ENCODE results near the gene MGAM2.

MGAM2 gene

GRCh38 chr7:142134909-142135308, 23.4 kb downstream of the MGAM2 start:
- DNase-seq (ENCODE audit: low read depth), result no peak
- no peak for TF ChIP-seq CTCF (conservative IDR thresholded peaks at IDR 0.05; ENCODE audit: low read depth, low read length)

GRCh38 chr7:142138996-142139395, 27.5 kb downstream of the MGAM2 start:
- H3K4me3 ChIP-seq (ENCODE audit: low read length), result no peak overlapping the region
- no peak for DNase-seq (ENCODE audit: low read depth)
- no peak for TF ChIP-seq CTCF (conservative IDR thresholded peaks at IDR 0.05; ENCODE audit: low read depth, low read length)

More at GRCh38 chr7:142134909-142135308, 23.4 kb downstream of the MGAM2 start:
- no peak overlapping the region for H3K4me3 ChIP-seq (ENCODE audit: low read length)

- no peak overlapping the region for H3K4me3 ChIP-seq (ENCODE audit: low read length)
- no peak for TF ChIP-seq CTCF (conservative IDR thresholded peaks at IDR 0.05; ENCODE audit: low read depth, low read length)
- DNase-seq (ENCODE audit: low read depth), result no peak
Observed at GRCh38 chr7:142139597-142140400, 28.3 kb downstream of the MGAM2 start.

- no peak for DNase-seq (ENCODE audit: low read depth)
- no peak for TF ChIP-seq CTCF (conservative IDR thresholded peaks at IDR 0.05; ENCODE audit: low read depth, low read length)
- H3K4me3 ChIP-seq (ENCODE audit: low read length), result no peak overlapping the region
Observed at GRCh38 chr7:142140401-142140959, 29.0 kb downstream of the MGAM2 start.

- no peak overlapping the region for H3K4me3 ChIP-seq (ENCODE audit: low read length)
- no peak for DNase-seq (ENCODE audit: low read depth)
- TF ChIP-seq CTCF (conservative IDR thresholded peaks at IDR 0.05; ENCODE audit: low read depth, low read length), result no peak
Observed at GRCh38 chr7:142142702-142143101, 31.2 kb downstream of the MGAM2 start.

- no peak overlapping the region for H3K4me3 ChIP-seq (ENCODE audit: low read length)
- DNase-seq (ENCODE audit: low read depth), result no peak
- TF ChIP-seq CTCF (conservative IDR thresholded peaks at IDR 0.05; ENCODE audit: low read depth, low read length), result no peak
Observed at GRCh38 chr7:142146124-142146523, 34.6 kb downstream of the MGAM2 start.

- TF ChIP-seq CTCF (conservative IDR thresholded peaks at IDR 0.05; ENCODE audit: low read depth, low read length), result no peak
- no peak overlapping the region for H3K4me3 ChIP-seq (ENCODE audit: low read length)
- DNase-seq (ENCODE audit: low read depth), result no peak
Observed at GRCh38 chr7:142150356-142150755, 38.8 kb downstream of the MGAM2 start.

All from retinal pigment epithelial cell (primary cell).